ENCODE measurements around the gene NECAB2. TPM values are rescaled to one million over a fixed set of nuclear protein-coding genes. Genes with fewer than 3 reads are reported as not detected.

NECAB2 gene
- total and polyA plus RNA-seq, 2 donors (not counting 1 experiment from before 2014, with no cell fraction given) = 0.03 to 0.17 TPM

DNA sequence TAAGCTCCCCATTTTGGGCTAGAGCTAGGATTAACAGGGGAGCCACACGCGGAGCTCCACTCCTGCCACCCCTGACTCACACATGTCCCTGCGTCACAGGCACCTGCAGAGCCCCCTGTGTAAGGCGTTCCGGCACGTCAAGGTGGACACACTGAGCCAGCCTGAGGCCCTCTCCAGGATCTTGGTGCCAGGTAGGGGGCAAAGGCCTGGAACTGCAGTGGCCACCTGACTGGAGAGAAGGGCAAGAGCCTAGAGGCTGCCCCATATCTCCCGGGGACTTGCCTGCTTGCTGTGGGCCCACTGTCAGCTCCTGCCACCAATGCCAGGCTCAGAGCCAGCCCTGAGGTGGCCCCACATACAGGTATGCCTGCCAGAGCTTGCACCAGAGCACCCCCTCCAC is 33.7 kb downstream of the NECAB2 start:
- H3K4me2 ChIP-seq (ENCODE audit: extremely low read depth, insufficient read depth, low read length) = no peak overlapping the region
- no peak for DNase-seq (ENCODE audit: low read depth in 2 of 2)
- no peaks in the 10 kb centered on the region for H3K9me3 ChIP-seq (ENCODE audit: control insufficient read depth, insufficient read depth, low read depth, low read length)
- peaks cover 18% of the 10 kb centered on the region for H3K27me3 ChIP-seq (ENCODE audit: control insufficient read depth, insufficient read depth, low read length)
- no peaks in the 10 kb centered on the region for H3K36me3 ChIP-seq (ENCODE audit: control insufficient read depth, insufficient read depth, low read length)
- H3K27ac ChIP-seq (ENCODE audit: insufficient read depth, low read length) = no peak overlapping the region
- no peaks in the 10 kb centered on the region for H4K20me1 ChIP-seq (ENCODE audit: control insufficient read depth, extremely low read depth, insufficient read depth, low read length)
- no peaks in the 10 kb centered on the region for H3K79me2 ChIP-seq (ENCODE audit: control insufficient read depth, insufficient read depth, low read length)
- no peak overlapping the region for H2AFZ ChIP-seq (ENCODE audit: low read length)
- H3K4me1 ChIP-seq (ENCODE audit: control insufficient read depth, extremely low read depth, insufficient read depth, low read length) = no peaks in the 10 kb centered on the region
- H3K9ac ChIP-seq (ENCODE audit: insufficient read depth, low read length) = no peak overlapping the region
- no peak overlapping the region for H3K4me3 ChIP-seq (replicated peaks in 1 of 4; ENCODE audit: control extremely low read depth in 1 of 4, insufficient read depth in 1 of 4, low read depth in 3 of 4, low read length in 4 of 4)
- no peak for TF ChIP-seq EZH2 (IDR thresholded peaks at IDR 0.05; ENCODE audit: low read length, missing control alignments)
- TF ChIP-seq, protein P1, sequence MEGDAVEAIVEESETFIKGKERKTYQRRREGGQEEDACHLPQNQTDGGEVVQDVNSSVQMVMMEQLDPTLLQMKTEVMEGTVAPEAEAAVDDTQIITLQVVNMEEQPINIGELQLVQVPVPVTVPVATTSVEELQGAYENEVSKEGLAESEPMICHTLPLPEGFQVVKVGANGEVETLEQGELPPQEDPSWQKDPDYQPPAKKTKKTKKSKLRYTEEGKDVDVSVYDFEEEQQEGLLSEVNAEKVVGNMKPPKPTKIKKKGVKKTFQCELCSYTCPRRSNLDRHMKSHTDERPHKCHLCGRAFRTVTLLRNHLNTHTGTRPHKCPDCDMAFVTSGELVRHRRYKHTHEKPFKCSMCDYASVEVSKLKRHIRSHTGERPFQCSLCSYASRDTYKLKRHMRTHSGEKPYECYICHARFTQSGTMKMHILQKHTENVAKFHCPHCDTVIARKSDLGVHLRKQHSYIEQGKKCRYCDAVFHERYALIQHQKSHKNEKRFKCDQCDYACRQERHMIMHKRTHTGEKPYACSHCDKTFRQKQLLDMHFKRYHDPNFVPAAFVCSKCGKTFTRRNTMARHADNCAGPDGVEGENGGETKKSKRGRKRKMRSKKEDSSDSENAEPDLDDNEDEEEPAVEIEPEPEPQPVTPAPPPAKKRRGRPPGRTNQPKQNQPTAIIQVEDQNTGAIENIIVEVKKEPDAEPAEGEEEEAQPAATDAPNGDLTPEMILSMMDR (conservative IDR thresholded peaks at IDR 0.05 in 1 of 2, IDR thresholded peaks at IDR 0.05 in 1 of 2; ENCODE audit: low read depth in 1 of 2, low read length in 2 of 2) = no peak

DNA sequence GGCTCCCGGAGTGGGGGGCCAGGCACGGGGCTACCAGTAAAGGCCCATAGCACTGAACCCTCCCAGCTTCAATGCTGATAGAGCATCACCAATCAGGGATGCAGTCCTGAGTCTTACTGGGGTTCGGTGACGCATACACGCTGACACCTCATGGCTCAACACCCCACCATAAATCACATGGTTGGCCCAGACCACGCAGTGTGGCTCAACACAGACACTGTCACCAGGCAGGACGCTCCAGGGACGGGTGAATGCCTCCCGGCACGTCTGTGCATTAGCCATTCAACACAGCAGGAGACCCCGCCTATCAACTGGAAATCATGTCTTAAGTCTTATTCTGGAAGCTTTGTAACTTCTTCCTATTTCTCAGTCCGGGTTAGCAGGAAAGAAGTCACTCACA is 35.0 kb downstream of the NECAB2 start:
- no peak for DNase-seq (ENCODE audit: low read depth in 2 of 2)
- no peaks in the 10 kb centered on the region for H4K20me1 ChIP-seq (ENCODE audit: control insufficient read depth, extremely low read depth, insufficient read depth, low read length)
- H3K79me2 ChIP-seq (ENCODE audit: control insufficient read depth, insufficient read depth, low read length) = no peaks in the 10 kb centered on the region
- peaks cover 18% of the 10 kb centered on the region for H3K27me3 ChIP-seq (ENCODE audit: control insufficient read depth, insufficient read depth, low read length)
- H3K9ac ChIP-seq (ENCODE audit: insufficient read depth, low read length) = no peak overlapping the region
- no peak overlapping the region for H3K27ac ChIP-seq (ENCODE audit: insufficient read depth, low read length)
- no peak overlapping the region for H3K4me3 ChIP-seq (replicated peaks in 1 of 4; ENCODE audit: control extremely low read depth in 1 of 4, insufficient read depth in 1 of 4, low read depth in 3 of 4, low read length in 4 of 4)
- H3K4me2 ChIP-seq (ENCODE audit: extremely low read depth, insufficient read depth, low read length) = no peak overlapping the region
- no peaks in the 10 kb centered on the region for H3K4me1 ChIP-seq (ENCODE audit: control insufficient read depth, extremely low read depth, insufficient read depth, low read length)
- no peaks in the 10 kb centered on the region for H3K9me3 ChIP-seq (ENCODE audit: control insufficient read depth, insufficient read depth, low read depth, low read length)
- TF ChIP-seq, protein P1 (conservative IDR thresholded peaks at IDR 0.05 in 1 of 2, IDR thresholded peaks at IDR 0.05 in 1 of 2; ENCODE audit: low read depth in 1 of 2, low read length in 2 of 2) = no peak
- no peak for TF ChIP-seq EZH2 (IDR thresholded peaks at IDR 0.05; ENCODE audit: low read length, missing control alignments)
- no peak overlapping the region for H2AFZ ChIP-seq (ENCODE audit: low read length)
- H3K36me3 ChIP-seq (ENCODE audit: control insufficient read depth, insufficient read depth, low read length) = no peaks in the 10 kb centered on the region

DNA sequence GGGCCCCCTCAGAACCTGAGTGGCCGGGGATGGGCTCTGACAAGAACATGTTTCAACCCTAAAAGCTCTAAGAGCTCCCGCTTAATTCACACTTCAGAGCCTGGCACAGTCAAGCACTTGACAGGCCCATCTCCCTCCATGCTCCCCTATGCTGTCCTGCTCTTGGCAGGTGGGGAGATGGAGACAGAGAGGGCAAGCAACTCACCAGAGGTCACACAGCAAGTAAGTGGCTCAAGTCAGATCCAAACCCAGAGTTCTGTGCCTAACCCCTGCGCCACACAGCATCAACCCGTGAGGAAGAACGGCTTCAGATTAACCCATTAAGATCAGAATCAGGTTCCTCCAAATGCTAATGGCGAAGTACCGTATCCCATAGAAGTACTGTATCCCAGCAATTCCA is 36.4 kb downstream of the NECAB2 start:
- H3K27me3 ChIP-seq (ENCODE audit: control insufficient read depth, insufficient read depth, low read length) = peaks cover 18% of the 10 kb centered on the region
- H3K4me2 ChIP-seq (ENCODE audit: extremely low read depth, insufficient read depth, low read length) = no peak overlapping the region
- TF ChIP-seq, protein P1 (conservative IDR thresholded peaks at IDR 0.05 in 1 of 2, IDR thresholded peaks at IDR 0.05 in 1 of 2; ENCODE audit: low read depth in 1 of 2, low read length in 2 of 2) = no peak
- TF ChIP-seq EZH2 (IDR thresholded peaks at IDR 0.05; ENCODE audit: low read length, missing control alignments) = no peak
- DNase-seq (ENCODE audit: low read depth in 2 of 2) = no peak
- no peak overlapping the region for H2AFZ ChIP-seq (ENCODE audit: low read length)
- no peaks in the 10 kb centered on the region for H3K36me3 ChIP-seq (ENCODE audit: control insufficient read depth, insufficient read depth, low read length)
- no peak overlapping the region for H3K9ac ChIP-seq (ENCODE audit: insufficient read depth, low read length)
- no peaks in the 10 kb centered on the region for H3K4me1 ChIP-seq (ENCODE audit: control insufficient read depth, extremely low read depth, insufficient read depth, low read length)
- no peaks in the 10 kb centered on the region for H3K79me2 ChIP-seq (ENCODE audit: control insufficient read depth, insufficient read depth, low read length)
- no peak overlapping the region for H3K27ac ChIP-seq (ENCODE audit: insufficient read depth, low read length)
- no peaks in the 10 kb centered on the region for H3K9me3 ChIP-seq (ENCODE audit: control insufficient read depth, insufficient read depth, low read depth, low read length)
- H3K4me3 ChIP-seq (replicated peaks in 1 of 4; ENCODE audit: control extremely low read depth in 1 of 4, insufficient read depth in 1 of 4, low read depth in 3 of 4, low read length in 4 of 4) = no peak overlapping the region
- no peaks in the 10 kb centered on the region for H4K20me1 ChIP-seq (ENCODE audit: control insufficient read depth, extremely low read depth, insufficient read depth, low read length)

All from fibroblast of lung (primary cell).